H4 (cell line): Measurements from ENCODE around the gene BCL7C. TPM values are rescaled to one million over a fixed set of nuclear protein-coding genes. Genes with fewer than 3 reads are reported as not detected.
"Not testable (repeated sequence)": the region's sequence is repeated elsewhere in the genome, so short reads cannot be mapped to it uniquely, and the experiment has no call there.

Experiments used
- DNase-seq: peaks from one replicate; pipeline ENCODE4 v3.0.0-alpha.2; 2015; ENCODE audit warnings: low spot score
- total RNA-seq: library from RNA; depleted of rRNA; stranded (reverse); fragments of >200 nt; shearing (Covaris generic); gene quantifications from 2 replicates; pipeline ENCODE4 v1.2.3, GENCODE V29; 2014; rRNA removed

BCL7C gene
- total RNA-seq, 1 experiment from 2014 or later: 22.7 TPM

- no peak for DNase-seq
These were observed 27.8 kb downstream of the BCL7C start for GRCh38 chr16:30866031-30866430.

- not testable (repeated sequence) for DNase-seq
These were observed 30.7 kb downstream of the BCL7C start for GRCh38 chr16:30863178-30863577.

- not testable (repeated sequence) for DNase-seq
These were observed 33.1 kb downstream of the BCL7C start for GRCh38 chr16:30860729-30861128.

GRCh38 chr16:30858829-30859423 lies 35.0 kb downstream of the BCL7C start:
- no peak for DNase-seq

- DNase-seq: no peak
These were observed 35.8 kb downstream of the BCL7C start for GRCh38 chr16:30858111-30858495.

- DNase-seq: no peak
These were observed 40.1 kb downstream of the BCL7C start for GRCh38 chr16:30853758-30854157.

- DNase-seq: no peak
These were observed 43.6 kb downstream of the BCL7C start for GRCh38 chr16:30850246-30850645.

- DNase-seq: no peak
These were observed 47.1 kb downstream of the BCL7C start for GRCh38 chr16:30846649-30847402.

GRCh38 chr16:30844671-30845449 lies 49.0 kb downstream of the BCL7C start:
- DNase-seq: peak; percentile 78

- no peak for DNase-seq
These were observed 49.6 kb downstream of the BCL7C start for GRCh38 chr16:30844346-30844670.

GRCh38 chr16:30843501-30843900 lies 50.4 kb downstream of the BCL7C start:
- no peak for DNase-seq

GRCh38 chr16:30842971-30843370 lies 50.9 kb downstream of the BCL7C start:
- no peak for DNase-seq

GRCh38 chr16:30841332-30841731 lies 52.5 kb downstream of the BCL7C start:
- no peak for DNase-seq

GRCh38 chr16:30840611-30841010 lies 53.3 kb downstream of the BCL7C start:
- DNase-seq: no peak

- no peak for DNase-seq
These were observed 54.2 kb downstream of the BCL7C start for GRCh38 chr16:30839523-30840227.

- DNase-seq: no peak
These were observed 54.9 kb downstream of the BCL7C start for GRCh38 chr16:30838876-30839471.

- DNase-seq: peak; percentile 31
These were observed 56.0 kb downstream of the BCL7C start for GRCh38 chr16:30837904-30838303.

Other genes with a start within 250 kb of the BCL7C start
- gene PRR14, start 243.1 kb downstream of the BCL7C start, total RNA-seq: 5.2 and 13.6 TPM in 2 replicates
- gene FBRS, start 235.6 kb downstream of the BCL7C start, total RNA-seq: 5.0 and 5.9 TPM in 2 replicates
- 5.0 and 6.2 TPM in 2 replicates for gene SRCAP, start 194.9 kb downstream of the BCL7C start, total RNA-seq
- gene PHKG2, start 145.7 kb downstream of the BCL7C start, total RNA-seq: 30.8 and 42.5 TPM in 2 replicates
- gene CFAP119, start 132.0 kb downstream of the BCL7C start, total RNA-seq: 1.9 and 11.0 TPM in 2 replicates
- gene RNF40, start 131.8 kb downstream of the BCL7C start, total RNA-seq: 57.9 and 79.2 TPM in 2 replicates
- gene ZNF629, start 106.9 kb downstream of the BCL7C start, total RNA-seq: 10.7 and 13.9 TPM in 2 replicates
- gene CTF1, start 2.5 kb upstream of the BCL7C start, total RNA-seq: not detected in 2 replicates
- gene FBXL19, start 29.5 kb upstream of the BCL7C start, total RNA-seq: 5.0 and 13.8 TPM in 2 replicates
- gene ORAI3, start 55.0 kb upstream of the BCL7C start, total RNA-seq: 30.5 and 43.8 TPM in 2 replicates
- 1.4 and 1.7 TPM in 2 replicates for gene SETD1A, start 63.7 kb upstream of the BCL7C start, total RNA-seq
- 0.68 and 1.0 TPM in 2 replicates for gene HSD3B7, start 91.1 kb upstream of the BCL7C start, total RNA-seq
- gene STX1B, start 116.6 kb upstream of the BCL7C start, total RNA-seq: 0.04 TPM in 1 of 2 replicates, not detected in the other
- gene STX4, start 139.5 kb upstream of the BCL7C start, total RNA-seq: 10.5 and 15.7 TPM in 2 replicates
- 5.6 and 7.0 TPM in 2 replicates for gene ZNF668, start 180.2 kb upstream of the BCL7C start, total RNA-seq
- 6.4 and 6.9 TPM in 2 replicates for gene ZNF646, start 180.3 kb upstream of the BCL7C start, total RNA-seq
- gene PRSS53, start 194.9 kb upstream of the BCL7C start, total RNA-seq: 0.14 and 0.31 TPM in 2 replicates
- 75.1 and 81.7 TPM in 2 replicates for gene VKORC1, start 200.7 kb upstream of the BCL7C start, total RNA-seq
- gene BCKDK, start 214.3 kb upstream of the BCL7C start, total RNA-seq: 32.7 and 38.6 TPM in 2 replicates
- gene KAT8, start 223.6 kb upstream of the BCL7C start, total RNA-seq: 37.9 and 40.8 TPM in 2 replicates
- gene PRSS8, start 241.7 kb upstream of the BCL7C start, total RNA-seq: 0.04 TPM in 1 of 2 replicates, not detected in the other